PC-3 (cell line): ENCODE measurements around the gene ZSCAN31.

ENCODE experiments used
- EZH2 ChIP-seq: fragments of 300-600 bp; sonication (generic); IDR thresholded peaks from one replicate; pipeline ENCODE4 v1.6.1; 2017; ENCODE audit warnings: antibody characterized with exemption, mild to moderate bottlenecking, low read length; ENCODE audit not compliant: unreplicated experiment
- TF ChIP-seq, protein P1 (sequence below): fragments of 300-600 bp; sonication (generic); conservative IDR thresholded peaks from 2 replicates; pipeline ENCODE4 v1.5.1; 2017; ENCODE audit warnings: antibody characterized with exemption, low read depth, mild to moderate bottlenecking, low read length

DNA sequence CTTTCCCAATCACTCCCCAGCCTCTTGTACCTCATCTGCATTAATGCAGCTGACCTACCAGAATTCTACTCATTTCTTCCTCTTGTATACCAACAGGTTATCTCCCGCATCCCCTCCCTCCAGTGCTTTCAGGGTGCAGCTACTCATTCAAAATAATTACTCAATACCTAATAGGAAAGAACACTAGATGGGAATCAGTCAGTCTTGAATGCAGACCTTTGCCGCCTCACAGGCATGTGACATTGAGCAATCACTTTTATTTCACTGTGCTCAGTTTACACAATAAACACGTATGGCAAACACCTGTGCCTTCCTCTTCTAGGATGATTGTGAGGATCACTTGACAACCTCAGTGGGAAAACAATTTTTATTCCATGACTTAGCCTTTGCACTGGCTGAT lies 13.3 kb downstream of the ZSCAN31 start:
- TF ChIP-seq, protein P1, sequence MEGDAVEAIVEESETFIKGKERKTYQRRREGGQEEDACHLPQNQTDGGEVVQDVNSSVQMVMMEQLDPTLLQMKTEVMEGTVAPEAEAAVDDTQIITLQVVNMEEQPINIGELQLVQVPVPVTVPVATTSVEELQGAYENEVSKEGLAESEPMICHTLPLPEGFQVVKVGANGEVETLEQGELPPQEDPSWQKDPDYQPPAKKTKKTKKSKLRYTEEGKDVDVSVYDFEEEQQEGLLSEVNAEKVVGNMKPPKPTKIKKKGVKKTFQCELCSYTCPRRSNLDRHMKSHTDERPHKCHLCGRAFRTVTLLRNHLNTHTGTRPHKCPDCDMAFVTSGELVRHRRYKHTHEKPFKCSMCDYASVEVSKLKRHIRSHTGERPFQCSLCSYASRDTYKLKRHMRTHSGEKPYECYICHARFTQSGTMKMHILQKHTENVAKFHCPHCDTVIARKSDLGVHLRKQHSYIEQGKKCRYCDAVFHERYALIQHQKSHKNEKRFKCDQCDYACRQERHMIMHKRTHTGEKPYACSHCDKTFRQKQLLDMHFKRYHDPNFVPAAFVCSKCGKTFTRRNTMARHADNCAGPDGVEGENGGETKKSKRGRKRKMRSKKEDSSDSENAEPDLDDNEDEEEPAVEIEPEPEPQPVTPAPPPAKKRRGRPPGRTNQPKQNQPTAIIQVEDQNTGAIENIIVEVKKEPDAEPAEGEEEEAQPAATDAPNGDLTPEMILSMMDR, result no peak
- TF ChIP-seq EZH2, result no peak
